Testis (tissue), 2 donors: Measurements from ENCODE around the gene CALR.

Experiments
- CTCF ChIP-seq, 3 experiments: fragments of 450-650 bp in 2 of 3; fragments of 200-600 bp in 1 of 3; sonication (generic) in 1 of 3; IDR thresholded peaks; one replicate each; pipeline ENCODE4 v1.5.1; 2016 to 2019; ENCODE audit warnings: antibody characterized with exemption in 3 of 3, mild to moderate bottlenecking in 2 of 3, moderate library complexity in 1 of 3
- POLR2A ChIP-seq: fragments of 450-650 bp; IDR thresholded peaks from one replicate; pipeline ENCODE4 v1.6.1; 2017; ENCODE audit warnings: antibody characterized with exemption, mild to moderate bottlenecking, moderate library complexity

- TF ChIP-seq POLR2A = no peak
- TF ChIP-seq CTCF (IDR thresholded peaks at IDR 0.05) = no peak
Measured at GRCh38 chr19:12948612-12949362, 10.4 kb downstream of the CALR start.
